Muscle of leg (tissue), 11 donors: ENCODE results near the gene MEF2C. TPM values are rescaled to one million over a fixed set of nuclear protein-coding genes. Genes with fewer than 3 reads are reported as not detected.

Experiments used
- DNase-seq: peaks from one replicate; pipeline ENCODE4 v3.0.0; 2013
- H3K27ac ChIP-seq: one replicate; pipeline ENCODE4 v1.5.1; 2013; ENCODE audit warnings: mild to moderate bottlenecking, low read length, control low read depth
- H3K27me3 ChIP-seq: one replicate; pipeline ENCODE4 v1.6.1; 2013; ENCODE audit warnings: low read length; ENCODE audit not compliant: control insufficient read depth, insufficient read depth
- H3K36me3 ChIP-seq: one replicate; pipeline ENCODE4 v1.6.1; 2013; ENCODE audit warnings: low read length; ENCODE audit not compliant: control insufficient read depth, insufficient read depth
- H3K4me1 ChIP-seq: one replicate; pipeline ENCODE4 v1.6.1; 2013; ENCODE audit warnings: low read length; ENCODE audit not compliant: control insufficient read depth, insufficient read depth
- H3K4me3 ChIP-seq: one replicate; pipeline ENCODE4 v1.5.1; 2013; ENCODE audit warnings: low read length, control low read depth
- H3K9me3 ChIP-seq: replicated peaks from 2 replicates; pipeline ENCODE4 v1.6.1; 2013; ENCODE audit warnings: low read depth, low read length; ENCODE audit not compliant: control insufficient read depth
- WGBS: methylation state at CpG from one replicate; pipeline ENCODE4 v1.1.5; 2013; ENCODE audit warnings: missing lambda C conversion rate; ENCODE audit not compliant: insufficient coverage; 5-methylcytosine and 5-hydroxymethylcytosine counted together
- polyA plus RNA-seq, 8 donors: library from polyadenylated mRNA; unstranded; fragments of 120-200 nt; gene quantifications; one replicate each; pipeline versions ENCODE4 v1.2.1 to v1.2.3, GENCODE V29; 2013; ENCODE audit warnings: inconsistent platforms in 1 of 8, low replicate concordance in 1 of 8; ENCODE audit not compliant: insufficient read length in 8 of 8, insufficient read depth in 1 of 8
- total RNA-seq: library from RNA; stranded (reverse); fragments of 120-200 nt; gene quantifications from one replicate; pipeline ENCODE4 v1.2.4, GENCODE V29; 2013

The MEF2C gene
- total and polyA plus RNA-seq, 9 donors: 440 to 987 (median 726) TPM

DNA sequence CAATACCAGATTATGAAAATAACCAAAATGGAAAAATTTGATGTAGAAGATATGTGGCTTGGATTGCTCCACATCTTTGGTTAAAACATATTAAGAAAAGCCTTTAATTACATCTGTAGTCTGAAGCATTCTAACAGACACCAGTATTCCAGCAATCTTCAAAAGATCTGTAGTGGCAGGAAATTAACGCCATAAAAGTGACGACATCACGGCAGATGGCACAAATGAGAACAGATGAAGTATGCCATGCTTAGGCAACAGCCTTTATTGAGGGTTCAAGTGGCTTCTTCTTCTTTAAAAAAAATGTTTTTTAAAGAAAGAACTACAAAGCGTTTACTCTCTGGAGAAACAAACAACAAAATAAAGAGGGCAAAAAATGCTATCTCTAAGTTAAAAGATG, 164.2 kb downstream of the MEF2C start:
- Histone ChIP-seq H3K27ac (no peak overlapping the region), H3K4me1 (no peaks in the 10 kb centered on the region), H3K9me3 (no peaks in the 10 kb centered on the region), H3K27me3 (no peaks in the 10 kb centered on the region), H3K36me3 (peaks cover 18% of the 10 kb centered on the region), H3K4me3 (no peak overlapping the region)
- no CpG with 5 or more reads among the region's 4 CpGs for WGBS
- DNase-seq: no peak

DNA sequence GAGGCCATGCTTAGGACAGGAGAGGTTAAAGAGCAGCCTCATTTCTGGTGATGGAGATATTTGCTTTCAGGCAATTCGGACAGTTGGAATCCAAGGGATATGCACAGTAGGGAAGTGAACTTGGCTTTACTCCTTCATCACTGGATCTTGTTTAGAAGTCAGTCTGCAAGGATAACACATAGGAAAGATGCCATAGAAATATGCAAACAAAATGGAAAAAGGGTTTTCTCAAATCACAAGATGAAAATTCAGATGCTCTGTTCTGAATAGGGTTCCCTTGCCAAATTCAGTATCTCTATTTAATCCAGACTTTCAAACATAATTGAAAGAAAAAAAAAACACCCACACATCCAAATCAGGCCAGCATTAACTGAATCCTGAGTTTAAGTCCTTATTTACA, 166.9 kb downstream of the MEF2C start:
- WGBS: 50% methylated on average over 1 of the region's 1 CpG
- no peak for DNase-seq
- H3K4me1 ChIP-seq: no peaks in the 10 kb centered on the region
- no peak overlapping the region for H3K27ac ChIP-seq
- peaks cover 10% of the 10 kb centered on the region for H3K36me3 ChIP-seq
- no peak overlapping the region for H3K4me3 ChIP-seq
- no peaks in the 10 kb centered on the region for H3K9me3 ChIP-seq
- H3K27me3 ChIP-seq: no peaks in the 10 kb centered on the region

DNA sequence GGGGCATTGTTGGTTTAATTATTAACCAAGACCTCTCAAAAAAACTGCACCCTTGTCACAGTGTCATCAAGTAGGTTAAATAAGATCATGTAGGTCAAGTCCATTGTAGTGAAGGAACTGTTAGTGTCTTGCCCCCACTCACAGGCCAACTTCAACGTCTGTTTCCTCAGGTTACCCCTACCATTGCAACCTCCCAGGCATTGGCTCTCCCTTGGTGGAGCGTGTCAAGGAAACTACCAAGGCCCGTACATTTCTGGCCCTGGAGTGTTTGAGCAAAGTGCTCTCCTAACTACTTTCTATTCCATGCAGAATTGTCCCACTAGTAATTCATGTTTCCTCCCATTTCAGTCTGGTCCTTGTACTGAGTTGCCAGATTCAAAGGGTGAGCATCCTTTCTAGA, 167.5 kb downstream of the MEF2C start:
- H3K4me1 ChIP-seq: no peaks in the 10 kb centered on the region
- no peak for DNase-seq
- peaks cover 10% of the 10 kb centered on the region for H3K36me3 ChIP-seq
- no peaks in the 10 kb centered on the region for H3K9me3 ChIP-seq
- no peak overlapping the region for H3K27ac ChIP-seq
- H3K4me3 ChIP-seq: no peak overlapping the region
- no peaks in the 10 kb centered on the region for H3K27me3 ChIP-seq
- WGBS: 74% methylated on average over 3 of the region's 3 CpGs

DNA sequence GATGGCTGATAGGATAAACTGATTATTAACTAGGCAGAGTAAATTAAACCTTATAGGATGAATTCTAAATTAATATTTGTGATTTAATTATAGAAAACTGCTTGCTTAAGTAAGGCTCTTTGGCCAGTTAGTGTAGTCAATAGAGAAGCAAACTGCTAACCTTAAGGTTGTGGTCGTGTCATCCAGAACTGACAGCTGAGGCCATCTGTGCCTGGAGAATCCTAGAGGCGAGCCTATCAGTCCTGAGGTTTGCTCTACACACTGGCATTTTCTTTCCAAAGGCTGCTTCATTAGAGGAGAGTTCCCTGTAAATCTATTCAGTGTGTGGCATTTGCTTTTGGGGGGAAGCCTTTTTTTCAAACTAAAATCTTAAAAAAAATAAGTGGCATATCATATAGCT, 169.2 kb downstream of the MEF2C start:
- DNase-seq: no peak
- WGBS: 40% methylated on average over 1 of the region's 2 CpGs
- Histone ChIP-seq H3K9me3 (no peaks in the 10 kb centered on the region), H3K27ac (no peak overlapping the region), H3K36me3 (peaks cover 10% of the 10 kb centered on the region), H3K27me3 (no peaks in the 10 kb centered on the region), H3K4me1 (no peaks in the 10 kb centered on the region), H3K4me3 (no peak overlapping the region)

DNA sequence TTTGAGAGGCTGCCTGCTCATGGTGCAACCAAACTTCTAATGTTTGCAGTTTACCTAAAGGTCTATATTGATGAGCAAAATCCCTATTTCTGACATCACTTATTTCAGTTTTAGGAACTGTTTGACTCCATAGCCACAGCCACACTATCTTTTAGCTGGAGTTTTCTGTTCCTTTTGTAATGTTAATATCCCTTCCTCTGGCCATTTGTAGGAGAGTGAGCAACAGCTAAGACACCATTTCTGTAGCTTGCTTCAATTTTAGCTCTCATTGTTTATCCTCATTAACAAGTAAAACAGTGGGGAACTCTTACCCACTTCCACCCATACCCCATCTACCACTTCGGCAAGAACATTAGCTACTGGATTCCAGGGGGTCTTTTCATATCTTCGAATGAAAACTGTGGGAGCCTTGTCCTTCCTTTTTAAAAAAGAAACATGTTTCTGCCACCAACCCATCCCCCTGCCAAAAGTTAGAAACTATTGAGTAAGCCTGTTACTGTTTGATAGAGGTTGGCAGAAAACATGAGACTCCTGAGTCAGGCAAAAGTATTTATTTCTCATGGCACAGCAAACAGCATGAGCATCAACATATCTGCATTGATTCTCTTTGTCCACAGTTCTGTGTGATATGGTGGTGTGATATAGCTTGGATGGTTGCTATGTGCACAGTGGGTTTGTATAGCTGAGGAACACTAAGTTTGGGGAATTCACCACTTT, 174.1 kb downstream of the MEF2C start:
- Histone ChIP-seq H3K27me3 (peaks cover 5% of the 10 kb centered on the region), H3K4me3 (no peak overlapping the region), H3K9me3 (no peaks in the 10 kb centered on the region), H3K36me3 (no peaks in the 10 kb centered on the region), H3K4me1 (no peaks in the 10 kb centered on the region), H3K27ac (no peak overlapping the region)
- no peak for DNase-seq
- WGBS: 78% methylated on average over 1 of the region's 2 CpGs

DNA sequence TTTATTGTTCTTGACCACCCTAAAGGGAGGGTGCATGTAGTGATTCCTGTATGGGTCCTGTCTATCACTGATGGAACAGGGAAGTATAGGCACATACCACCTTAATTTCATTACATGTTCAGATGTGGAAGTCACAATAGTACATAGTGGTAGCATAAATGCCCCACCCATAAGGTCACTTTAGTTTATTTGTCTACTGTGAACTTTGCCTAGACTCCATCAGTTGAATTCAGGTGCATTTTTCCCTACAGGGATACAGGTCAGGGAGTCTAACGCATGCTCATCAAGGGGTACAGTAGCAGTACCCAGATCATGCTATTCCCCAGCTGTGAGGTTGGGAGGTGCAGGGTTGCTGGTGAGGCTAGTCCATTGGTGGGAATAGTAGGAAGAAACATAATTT, 175.0 kb downstream of the MEF2C start:
- Histone ChIP-seq H3K27ac (no peak overlapping the region), H3K4me3 (no peak overlapping the region), H3K27me3 (peaks cover 5% of the 10 kb centered on the region), H3K9me3 (no peaks in the 10 kb centered on the region), H3K36me3 (no peaks in the 10 kb centered on the region), H3K4me1 (no peaks in the 10 kb centered on the region)
- no CpG with 5 or more reads among the region's 1 CpG for WGBS
- DNase-seq: no peak

DNA sequence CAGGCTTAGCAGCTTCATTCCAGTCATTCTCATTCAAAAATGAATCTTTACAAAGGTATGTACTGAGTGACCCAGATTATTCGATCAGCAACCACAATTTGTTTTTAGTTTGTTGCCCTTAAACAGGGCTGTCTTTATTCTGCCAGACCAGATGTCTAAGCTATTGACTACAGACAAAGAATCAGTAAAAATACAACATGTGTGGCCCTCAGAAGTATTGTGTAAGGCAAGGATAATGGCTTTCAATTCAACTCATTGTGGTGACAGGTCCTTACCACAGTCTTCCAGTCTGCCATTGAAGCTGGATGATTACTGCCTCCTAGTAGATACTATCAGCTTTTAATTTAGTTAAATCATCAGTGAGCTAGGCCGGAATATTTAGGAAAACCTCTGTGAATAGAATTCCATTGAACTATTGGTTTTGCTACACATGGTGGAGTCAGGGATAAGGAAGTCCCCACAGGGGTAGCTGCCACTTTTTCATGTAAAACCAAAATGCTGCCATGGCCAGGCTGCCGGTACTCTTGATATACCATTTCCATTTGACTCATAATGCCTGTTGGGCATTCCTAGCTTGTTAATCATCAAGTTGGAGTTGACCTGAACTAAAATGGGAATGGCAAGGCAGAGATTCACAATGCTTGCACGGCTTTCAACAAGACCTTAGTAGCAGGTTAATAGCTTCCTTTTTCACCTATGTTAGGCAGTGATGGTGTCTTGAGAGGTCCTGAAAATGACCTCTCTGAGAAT, 175.6 kb downstream of the MEF2C start:
- no peak overlapping the region for H3K27ac ChIP-seq
- no peak overlapping the region for H3K4me3 ChIP-seq
- no peaks in the 10 kb centered on the region for H3K4me1 ChIP-seq
- H3K36me3 ChIP-seq: no peaks in the 10 kb centered on the region
- H3K9me3 ChIP-seq: no peaks in the 10 kb centered on the region
- DNase-seq: no peak
- peaks cover 5% of the 10 kb centered on the region for H3K27me3 ChIP-seq
- no CpG with 5 or more reads among the region's 4 CpGs for WGBS

DNA sequence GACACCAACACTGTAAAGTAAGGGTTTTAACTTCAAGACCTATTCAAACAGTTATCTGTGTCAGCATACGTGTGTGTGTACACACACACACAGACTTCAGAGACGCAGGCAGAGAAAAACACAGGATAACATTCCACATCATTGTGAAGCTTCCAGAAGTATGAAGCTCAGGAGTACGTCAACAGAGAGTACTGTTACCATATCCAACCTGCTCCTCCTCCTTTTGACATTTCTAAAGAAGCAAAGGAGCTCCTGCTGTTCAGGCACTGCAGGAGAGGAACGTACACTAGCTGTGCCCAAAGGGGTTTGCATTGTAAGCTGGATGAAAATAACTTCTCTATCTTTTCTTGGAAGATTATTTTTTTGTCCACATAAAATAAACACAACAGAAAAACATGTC, 180.7 kb downstream of the MEF2C start:
- H3K9me3 ChIP-seq: no peaks in the 10 kb centered on the region
- WGBS: no CpG with 5 or more reads among the region's 4 CpGs
- DNase-seq: no peak
- H3K4me3 ChIP-seq: no peak overlapping the region
- H3K27ac ChIP-seq: no peak overlapping the region
- no peaks in the 10 kb centered on the region for H3K4me1 ChIP-seq
- peaks cover 3% of the 10 kb centered on the region for H3K27me3 ChIP-seq
- H3K36me3 ChIP-seq: no peaks in the 10 kb centered on the region

DNA sequence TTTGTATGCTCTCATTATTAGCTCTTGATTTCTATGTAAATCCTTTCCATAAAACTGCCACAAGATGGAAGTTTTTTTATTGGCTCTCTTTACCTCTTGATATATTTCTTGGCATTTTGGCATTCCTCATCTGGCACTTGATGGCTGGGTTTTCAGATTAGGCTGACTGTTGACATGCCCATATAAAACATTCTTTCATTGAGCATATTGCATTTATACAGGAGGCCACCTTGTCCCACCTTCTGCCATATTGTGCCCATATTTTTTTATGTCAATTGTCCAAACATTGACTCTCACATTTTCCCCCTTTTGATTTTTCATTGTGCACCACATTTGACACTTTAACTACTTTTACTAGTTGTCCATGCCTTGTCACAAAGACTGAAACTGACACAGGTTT, 182.9 kb downstream of the MEF2C start:
- H3K9me3 ChIP-seq: no peaks in the 10 kb centered on the region
- DNase-seq: no peak
- H3K27me3 ChIP-seq: peaks cover 10% of the 10 kb centered on the region
- H3K36me3 ChIP-seq: no peaks in the 10 kb centered on the region
- peaks cover 1% of the 10 kb centered on the region for H3K4me1 ChIP-seq
- H3K27ac ChIP-seq: no peak overlapping the region
- no peak overlapping the region for H3K4me3 ChIP-seq

DNA sequence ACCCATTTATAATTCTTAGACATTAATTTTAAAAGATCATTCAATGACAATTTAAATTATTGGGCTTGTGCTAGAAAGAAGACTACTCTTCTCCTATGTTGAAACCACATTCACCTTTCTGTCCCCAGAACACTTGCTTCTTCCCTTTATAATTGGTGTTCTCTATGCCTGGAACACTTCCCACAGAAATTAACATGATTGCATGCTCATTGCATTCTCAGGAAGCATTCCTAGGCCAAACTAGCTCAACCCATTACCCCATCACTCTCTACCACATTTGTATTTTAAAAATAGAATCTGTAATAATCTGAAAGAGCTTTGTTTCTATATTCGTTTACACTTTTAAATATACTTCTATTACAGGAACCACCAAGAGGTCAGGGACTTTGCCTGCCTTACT, 184.7 kb downstream of the MEF2C start:
- no peaks in the 10 kb centered on the region for H3K36me3 ChIP-seq
- no peak overlapping the region for H3K27ac ChIP-seq
- DNase-seq: no peak
- no CpG with 5 or more reads among the region's 1 CpG for WGBS
- H3K4me3 ChIP-seq: no peak overlapping the region
- no peaks in the 10 kb centered on the region for H3K9me3 ChIP-seq
- H3K27me3 ChIP-seq: peaks cover 29% of the 10 kb centered on the region
- peaks cover 2% of the 10 kb centered on the region for H3K4me1 ChIP-seq
